VCaP (cell line): Measurements from ENCODE around the gene FEZF1.

Experiments used
- H3K27ac ChIP-seq: fragments of 450-650 bp; 2 replicates; pipeline ENCODE4 v1.5.1; 2017
- CTCF ChIP-seq: fragments of 450-650 bp; conservative IDR thresholded peaks from 2 replicates; pipeline ENCODE4 v1.5.1; 2017; ENCODE audit warnings: mild to moderate bottlenecking, moderate library complexity

Gene FEZF1

GRCh38 chr7:122300956-122301833, 3.4 kb downstream of the FEZF1 start:
- no peak for TF ChIP-seq CTCF
- H3K27ac ChIP-seq = no peak overlapping the region

GRCh38 chr7:122300211-122300932, 4.2 kb downstream of the FEZF1 start:
- TF ChIP-seq CTCF = no peak
- no peak overlapping the region for H3K27ac ChIP-seq

GRCh38 chr7:122299624-122300210, 4.8 kb downstream of the FEZF1 start:
- no peak for TF ChIP-seq CTCF

GRCh38 chr7:122298618-122299017, 5.9 kb downstream of the FEZF1 start:
- TF ChIP-seq CTCF = no peak
- no peak overlapping the region for H3K27ac ChIP-seq

More at GRCh38 chr7:122299624-122300210, 4.8 kb downstream of the FEZF1 start:
- H3K27ac ChIP-seq = no peak overlapping the region

GRCh38 chr7:122298131-122298530, 6.4 kb downstream of the FEZF1 start:
- TF ChIP-seq CTCF = no peak
- H3K27ac ChIP-seq = no peak overlapping the region

GRCh38 chr7:122291189-122291588, 13.4 kb downstream of the FEZF1 start:
- H3K27ac ChIP-seq = no peak overlapping the region
- TF ChIP-seq CTCF = no peak

GRCh38 chr7:122290476-122290875, 14.1 kb downstream of the FEZF1 start:
- no peak overlapping the region for H3K27ac ChIP-seq
- no peak for TF ChIP-seq CTCF
